Smooth muscle cell (in vitro differentiated cells): ENCODE results near the gene TSTD1. TPM values are rescaled to one million over a fixed set of nuclear protein-coding genes. Genes with fewer than 3 reads are reported as not detected.
"Not testable (repeated sequence)": the region's sequence is repeated elsewhere in the genome, so short reads cannot be mapped to it uniquely, and the experiment has no call there.

ENCODE experiments used
- DNase-seq: peaks from one replicate; lab custom pipeline; 2025; ENCODE audit not compliant: unreplicated experiment; lab: John Stamatoyannopoulos, UW
- H2AFZ ChIP-seq: fragments of 200-600 bp; sonication (generic); 2 replicates; pipeline ENCODE4 v1.6.0; 2016; ENCODE audit warnings: antibody characterized with exemption, low read depth, mild to moderate bottlenecking
- H3F3A ChIP-seq: fragments of 200-600 bp; sonication (generic); 2 replicates; pipeline ENCODE4 v1.6.0; 2017; ENCODE audit warnings: antibody characterized with exemption, low read depth
- H3K27ac ChIP-seq: fragments of 200-600 bp; sonication (generic); 2 replicates; pipeline ENCODE4 v1.5.1; 2016; ENCODE audit warnings: low read depth, mild to moderate bottlenecking
- H3K27me3 ChIP-seq: fragments of 200-600 bp; sonication (generic); 2 replicates; pipeline ENCODE4 v1.6.1; 2016; ENCODE audit warnings: low read depth, mild to moderate bottlenecking
- H3K36me3 ChIP-seq: fragments of 200-600 bp; sonication (generic); 2 replicates; pipeline ENCODE4 v1.5.1; 2016; ENCODE audit warnings: low read depth
- H3K4me1 ChIP-seq: fragments of 200-600 bp; sonication (generic); 2 replicates; pipeline ENCODE4 v1.5.1; 2016; ENCODE audit warnings: low read depth
- H3K4me2 ChIP-seq: fragments of 200-600 bp; sonication (generic); 2 replicates; pipeline ENCODE4 v1.6.0; 2016; ENCODE audit warnings: mild to moderate bottlenecking
- H3K4me3 ChIP-seq: fragments of 200-600 bp; sonication (generic); 2 replicates; pipeline ENCODE4 v1.5.1; 2016; ENCODE audit warnings: mild to moderate bottlenecking
- H3K79me2 ChIP-seq: fragments of 200-600 bp; sonication (generic); 2 replicates; pipeline ENCODE4 v1.6.0; 2016; ENCODE audit warnings: low read depth, mild to moderate bottlenecking
- H3K9ac ChIP-seq: fragments of 200-600 bp; sonication (generic); 2 replicates; pipeline ENCODE4 v1.6.0; 2016; ENCODE audit warnings: low read depth
- H3K9me3 ChIP-seq: fragments of 200-600 bp; sonication (generic); replicated peaks from 2 replicates; pipeline ENCODE4 v1.5.1; 2016; ENCODE audit warnings: low read depth
- H4K20me1 ChIP-seq: fragments of 200-600 bp; sonication (generic); 2 replicates; pipeline ENCODE4 v1.6.0; 2016; ENCODE audit warnings: low read depth
- WGBS: methylation state at CpG from one replicate; pipeline ENCODE4 v1.1.7; 2016; ENCODE audit warnings: low lambda C conversion rate; 5-methylcytosine and 5-hydroxymethylcytosine counted together
- polyA plus RNA-seq: library from polyadenylated mRNA; unstranded; fragments of >200 nt; fragmentation: Nextera tagmentation; extraction: Ambion mirVana; gene quantifications from 2 replicates; pipeline ENCODE4 v1.2.1, GENCODE V29; 2016
- total RNA-seq: library from RNA; depleted of rRNA; stranded (reverse); fragments of >200 nt; gene quantifications from 2 replicates; pipeline ENCODE4 v1.2.3, GENCODE V29; 2014
- TF ChIP-seq, protein P1 (sequence below): fragments of 200-600 bp; sonication (generic); IDR thresholded peaks from 2 replicates; pipeline ENCODE4 v1.5.1; 2017; ENCODE audit warnings: borderline replicate concordance, mild to moderate bottlenecking, antibody characterized with exemption; ENCODE audit not compliant: insufficient read depth, poor library complexity, severe bottlenecking

TSTD1 gene
- total and polyA plus RNA-seq, 2 experiments from 2014 or later, result 26.0 to 48.0 TPM

DNA sequence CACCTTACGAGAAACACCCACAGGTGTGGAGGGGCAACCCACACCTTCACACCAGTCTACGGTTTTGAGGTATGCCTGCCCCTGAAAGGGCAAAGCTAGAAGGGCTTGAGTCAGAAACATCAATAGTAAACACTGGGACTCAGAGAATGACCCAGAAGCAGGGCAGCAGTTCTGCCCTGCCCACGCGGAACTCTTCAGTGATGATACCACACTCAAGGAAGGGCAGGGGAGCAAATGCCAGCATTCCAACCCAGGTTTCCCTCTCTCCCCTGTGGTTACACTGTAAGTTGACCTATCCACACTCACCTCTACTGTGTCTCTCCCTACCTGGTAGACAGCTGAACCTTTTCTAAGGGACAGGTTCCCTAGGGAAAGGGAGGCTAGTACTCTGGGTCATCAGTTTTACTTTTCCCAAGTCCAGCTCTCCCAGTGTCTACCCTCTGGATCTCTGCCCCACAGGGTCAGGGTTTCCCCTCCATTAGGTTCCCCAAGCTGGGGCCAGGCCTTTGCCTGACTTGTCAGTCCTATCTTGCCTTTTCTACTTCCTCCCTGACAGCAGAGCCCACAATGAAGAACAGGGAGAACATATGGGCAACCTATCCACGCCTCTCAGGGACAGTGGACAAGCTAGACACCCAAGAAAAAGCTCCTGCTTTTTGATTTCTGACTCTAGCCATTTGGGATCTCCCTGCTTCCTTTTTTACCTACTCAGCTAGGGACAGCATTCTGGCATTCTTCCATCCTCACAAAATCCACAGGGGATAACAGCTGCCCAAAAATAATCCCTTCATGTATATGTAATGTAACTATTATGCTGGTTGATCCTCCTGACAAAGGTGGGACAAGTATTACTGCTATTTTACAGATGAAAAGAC is 20.8 kb downstream of the TSTD1 start:
- H3K4me2 ChIP-seq, result peak overlapping the region; percentile 64
- no peaks in the 10 kb centered on the region for H3K9me3 ChIP-seq
- peak overlapping the region; percentile 85 for H3K4me3 ChIP-seq
- peaks cover 16% of the 10 kb centered on the region for H3K4me1 ChIP-seq
- H2AFZ ChIP-seq, result no peak overlapping the region
- no peak overlapping the region for H3K9ac ChIP-seq
- H3K79me2 ChIP-seq, result peaks cover 35% of the 10 kb centered on the region
- H4K20me1 ChIP-seq, result peaks cover 7% of the 10 kb centered on the region
- TF ChIP-seq, protein P1, sequence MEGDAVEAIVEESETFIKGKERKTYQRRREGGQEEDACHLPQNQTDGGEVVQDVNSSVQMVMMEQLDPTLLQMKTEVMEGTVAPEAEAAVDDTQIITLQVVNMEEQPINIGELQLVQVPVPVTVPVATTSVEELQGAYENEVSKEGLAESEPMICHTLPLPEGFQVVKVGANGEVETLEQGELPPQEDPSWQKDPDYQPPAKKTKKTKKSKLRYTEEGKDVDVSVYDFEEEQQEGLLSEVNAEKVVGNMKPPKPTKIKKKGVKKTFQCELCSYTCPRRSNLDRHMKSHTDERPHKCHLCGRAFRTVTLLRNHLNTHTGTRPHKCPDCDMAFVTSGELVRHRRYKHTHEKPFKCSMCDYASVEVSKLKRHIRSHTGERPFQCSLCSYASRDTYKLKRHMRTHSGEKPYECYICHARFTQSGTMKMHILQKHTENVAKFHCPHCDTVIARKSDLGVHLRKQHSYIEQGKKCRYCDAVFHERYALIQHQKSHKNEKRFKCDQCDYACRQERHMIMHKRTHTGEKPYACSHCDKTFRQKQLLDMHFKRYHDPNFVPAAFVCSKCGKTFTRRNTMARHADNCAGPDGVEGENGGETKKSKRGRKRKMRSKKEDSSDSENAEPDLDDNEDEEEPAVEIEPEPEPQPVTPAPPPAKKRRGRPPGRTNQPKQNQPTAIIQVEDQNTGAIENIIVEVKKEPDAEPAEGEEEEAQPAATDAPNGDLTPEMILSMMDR, result no peak
- H3K36me3 ChIP-seq, result no peaks in the 10 kb centered on the region
- no peaks in the 10 kb centered on the region for H3K27me3 ChIP-seq
- peak overlapping the region; percentile 71 for H3K27ac ChIP-seq
- no peaks in the 10 kb centered on the region for H3F3A ChIP-seq
- 75% methylated on average over 5 of the region's 5 CpGs for WGBS
- DNase-seq, result no peak

GRCh38 chr1:161017181-161017580 is 21.6 kb downstream of the TSTD1 start:
- H3K9me3 ChIP-seq, DNase-seq, H4K20me1 ChIP-seq, H3K4me3 ChIP-seq, H3K36me3 ChIP-seq, H2AFZ ChIP-seq, H3K9ac ChIP-seq, H3F3A ChIP-seq, H3K27me3 ChIP-seq: not testable (repeated sequence)
- 54% methylated on average over 7 of the region's 7 CpGs for WGBS
- Histone ChIP-seq H3K4me1 (peaks cover 21% of the 10 kb centered on the region), H3K27ac (peak overlapping the region; percentile 71), H3K79me2 (peaks cover 43% of the 10 kb centered on the region), H3K4me2 (peak overlapping the region; percentile 64)

DNA sequence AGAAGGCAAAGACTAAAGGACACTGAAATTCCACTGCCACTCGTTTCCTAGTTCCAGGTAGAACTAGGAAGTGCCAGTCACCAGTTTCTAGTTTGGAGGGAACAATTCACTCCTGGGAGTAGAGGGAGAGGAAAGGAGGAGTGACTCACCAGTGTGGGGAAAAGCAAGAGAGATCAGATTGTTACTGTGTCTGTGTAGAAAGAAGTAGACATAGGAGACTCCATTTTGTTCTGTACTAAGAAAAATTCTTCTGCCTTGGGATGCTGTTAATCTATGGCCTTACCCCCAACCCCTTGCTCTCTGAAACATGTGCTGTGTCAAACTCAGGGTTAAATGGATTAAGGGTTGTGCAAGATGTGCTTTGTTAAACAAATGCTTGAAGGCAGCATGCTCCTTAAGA is 22.1 kb downstream of the TSTD1 start:
- H2AFZ ChIP-seq, H3F3A ChIP-seq, H3K9me3 ChIP-seq, H4K20me1 ChIP-seq, DNase-seq, H3K9ac ChIP-seq, H3K4me3 ChIP-seq, H3K36me3 ChIP-seq, H3K27me3 ChIP-seq: not testable (repeated sequence)
- peaks cover 20% of the 10 kb centered on the region for H3K4me1 ChIP-seq
- peak overlapping the region; percentile 8 for H3K4me2 ChIP-seq
- H3K27ac ChIP-seq, result peak overlapping the region; percentile 71
- H3K79me2 ChIP-seq, result peaks cover 48% of the 10 kb centered on the region
- WGBS, result 53% methylated on average over 1 of the region's 1 CpG

DNA sequence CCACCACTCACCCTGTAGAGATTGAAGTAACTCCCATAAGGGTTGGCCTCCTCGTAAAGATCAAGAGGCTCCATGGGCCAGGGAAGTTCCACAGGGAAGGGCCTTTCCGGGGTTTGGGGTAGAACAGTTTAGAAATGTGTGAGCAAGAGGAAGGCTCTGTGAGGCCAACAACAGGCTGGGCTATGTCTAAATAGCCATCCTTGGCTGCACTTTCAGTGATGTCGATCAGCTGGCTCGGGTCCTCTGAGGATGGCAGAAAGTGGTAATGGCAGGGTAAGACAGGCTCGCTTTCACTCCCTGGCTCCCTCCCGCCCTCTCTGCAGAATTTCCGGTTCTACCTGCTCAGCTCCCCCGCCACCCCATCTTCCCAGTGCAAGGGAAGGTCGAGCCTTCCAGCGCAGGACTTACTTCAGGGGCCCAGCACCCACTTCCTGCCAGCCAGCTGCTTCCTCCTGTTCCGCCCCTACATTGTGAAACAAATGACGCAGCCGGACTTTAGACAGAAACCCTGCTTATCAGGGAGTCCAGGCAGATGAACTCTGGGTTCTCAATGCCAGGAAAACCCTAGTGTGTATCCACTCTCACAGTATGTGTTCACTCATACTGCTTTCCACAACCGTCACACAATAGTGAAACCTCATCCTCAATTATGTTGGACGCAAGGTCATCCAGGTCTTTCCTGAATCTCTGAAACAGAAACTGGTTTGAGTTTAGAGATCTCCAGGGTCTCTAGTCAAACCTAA is 25.1 kb downstream of the TSTD1 start:
- DNase-seq, result peak; percentile 18
- H2AFZ ChIP-seq, result peak overlapping the region; percentile 36

More for the DNA sequence above, 25.1 kb downstream of the TSTD1 start:
- Histone ChIP-seq H3K79me2 (peaks cover 62% of the 10 kb centered on the region), H3K4me3 (peak overlapping the region; percentile 28), H3K36me3 (no peaks in the 10 kb centered on the region), H3K9me3 (no peaks in the 10 kb centered on the region), H4K20me1 (peaks cover 15% of the 10 kb centered on the region), H3K4me2 (peak overlapping the region; percentile 78), H3K27ac (peak overlapping the region; percentile 96), H3K4me1 (peaks cover 15% of the 10 kb centered on the region), H3K9ac (peak overlapping the region; percentile 46), H3F3A (peaks cover 3% of the 10 kb centered on the region), H3K27me3 (no peaks in the 10 kb centered on the region)
- WGBS, result 17% methylated on average over 13 of the region's 15 CpGs
- TF ChIP-seq, protein P1, result no peak
